ENCODE measurements around the gene S1PR5.

Gene S1PR5

GRCh38 chr19:10514211-10515145 lies 2.8 kb downstream of the S1PR5 start:
- DNase-seq (ENCODE audit: low spot score): no peak

- no peak for DNase-seq (ENCODE audit: low spot score)
These were observed 4.0 kb downstream of the S1PR5 start for GRCh38 chr19:10513223-10513622.

- no peak for DNase-seq (ENCODE audit: low spot score)
These were observed 6.9 kb downstream of the S1PR5 start for GRCh38 chr19:10510301-10510802.

- no peak for DNase-seq (ENCODE audit: low spot score)
These were observed 8.5 kb downstream of the S1PR5 start for GRCh38 chr19:10508707-10509106.

- no peak for DNase-seq (ENCODE audit: low spot score)
These were observed 9.2 kb downstream of the S1PR5 start for GRCh38 chr19:10508036-10508435.

- DNase-seq (ENCODE audit: low spot score): peak; percentile 54
These were observed 11.5 kb downstream of the S1PR5 start for GRCh38 chr19:10505583-10506229.

GRCh38 chr19:10503002-10503789 lies 14.1 kb downstream of the S1PR5 start, which contains the start of gene KEAP1:
Gene KEAP1, minus strand, starts transcription at chr19:10503356. Its CDS starts 3,323 bp downstream, at chr19:10500033.
- no peak for DNase-seq (ENCODE audit: low spot score)

GRCh38 chr19:10502524-10503001 lies 14.7 kb downstream of the S1PR5 start:
- DNase-seq (ENCODE audit: low spot score): peak; percentile 90

GRCh38 chr19:10501971-10502523 lies 15.2 kb downstream of the S1PR5 start:
- peak; percentile 81 for DNase-seq (ENCODE audit: low spot score)

- no peak for DNase-seq (ENCODE audit: low spot score)
These were observed 17.0 kb downstream of the S1PR5 start for GRCh38 chr19:10500247-10500592.

- DNase-seq (ENCODE audit: low spot score): no peak
These were observed 17.5 kb downstream of the S1PR5 start for GRCh38 chr19:10499550-10500246.

GRCh38 chr19:10497371-10497770 lies 19.9 kb downstream of the S1PR5 start:
- DNase-seq (ENCODE audit: low spot score): no peak

GRCh38 chr19:10491472-10492047 lies 25.7 kb downstream of the S1PR5 start:
- no peak for DNase-seq (ENCODE audit: low spot score)

GRCh38 chr19:10486551-10486950 lies 30.7 kb downstream of the S1PR5 start:
- DNase-seq (ENCODE audit: low spot score): no peak

GRCh38 chr19:10478903-10479384 lies 38.3 kb downstream of the S1PR5 start:
- DNase-seq (ENCODE audit: low spot score): peak; percentile 95

GRCh38 chr19:10478476-10478875 lies 38.8 kb downstream of the S1PR5 start:
- no peak for DNase-seq (ENCODE audit: low spot score)

GRCh38 chr19:10474962-10475451 lies 42.2 kb downstream of the S1PR5 start:
- no peak for DNase-seq (ENCODE audit: low spot score)

- no peak for DNase-seq (ENCODE audit: low spot score)
These were observed 44.1 kb downstream of the S1PR5 start for GRCh38 chr19:10473192-10473591.

- no peak for DNase-seq (ENCODE audit: low spot score)
These were observed 45.3 kb downstream of the S1PR5 start for GRCh38 chr19:10471909-10472308.

- DNase-seq (ENCODE audit: low spot score): no peak
These were observed 49.1 kb downstream of the S1PR5 start for GRCh38 chr19:10468133-10468532.
